Measurements from ENCODE around the gene SBNO1.

- TF ChIP-seq GATA2 (IDR thresholded peaks at IDR 0.05; ENCODE audit: low read depth, low read length) (no peak), GATA3 (IDR thresholded peaks at IDR 0.05; ENCODE audit: low read depth, low read length) (no peak)
Observed at GRCh38 chr12:123254853-123255446, 109.7 kb downstream of the SBNO1 start.

Data from SH-SY5Y (cell line).